ENCODE results near the gene GALNT9.

GALNT9 gene

GRCh38 chr12:132320767-132321211, 8.6 kb downstream of the GALNT9 start:
- in situ Hi-C loops (cut with HindIII; ENCODE audit: low sequenced_read_pairs): loop anchor here (5.0 kb wide), 1 partner anchor 58 kb away; no protein-coding TSS in a partner anchor
- DNase-seq (ENCODE audit: low read depth): no peak
- no peak overlapping the region for H3K4me3 ChIP-seq (ENCODE audit: low read depth, low read length)
- TF ChIP-seq CTCF (IDR thresholded peaks at IDR 0.05; ENCODE audit: low read depth, low read length, missing control alignments): no peak

GRCh38 chr12:132319991-132320570, 9.3 kb downstream of the GALNT9 start:
- no peak for TF ChIP-seq CTCF (IDR thresholded peaks at IDR 0.05; ENCODE audit: low read depth, low read length, missing control alignments)
- in situ Hi-C loops (cut with HindIII; ENCODE audit: low sequenced_read_pairs): loop anchor here (5.0 kb wide), 1 partner anchor 58 kb away; no protein-coding TSS in a partner anchor
- H3K4me3 ChIP-seq (ENCODE audit: low read depth, low read length): no peak overlapping the region
- no peak for DNase-seq (ENCODE audit: low read depth)

- no peak for DNase-seq (ENCODE audit: low read depth)
- in situ Hi-C loops (cut with HindIII; ENCODE audit: low sequenced_read_pairs): no loop called here
- H3K4me3 ChIP-seq (ENCODE audit: low read depth, low read length): no peak overlapping the region
- TF ChIP-seq CTCF (IDR thresholded peaks at IDR 0.05; ENCODE audit: low read depth, low read length, missing control alignments): no peak
Observed at GRCh38 chr12:132319359-132319950, 9.9 kb downstream of the GALNT9 start.

GRCh38 chr12:132318618-132319033, 10.8 kb downstream of the GALNT9 start:
- no peak for TF ChIP-seq CTCF (IDR thresholded peaks at IDR 0.05; ENCODE audit: low read depth, low read length, missing control alignments)

GRCh38 chr12:132318135-132318534, 11.3 kb downstream of the GALNT9 start:
- in situ Hi-C loops (cut with HindIII; ENCODE audit: low sequenced_read_pairs): no loop called here
- no peak for DNase-seq (ENCODE audit: low read depth)
- no peak for TF ChIP-seq CTCF (IDR thresholded peaks at IDR 0.05; ENCODE audit: low read depth, low read length, missing control alignments)
- H3K4me3 ChIP-seq (ENCODE audit: low read depth, low read length): no peak overlapping the region

More at GRCh38 chr12:132318618-132319033, 10.8 kb downstream of the GALNT9 start:
- no peak for DNase-seq (ENCODE audit: low read depth)
- in situ Hi-C loops (cut with HindIII; ENCODE audit: low sequenced_read_pairs): no loop called here
- no peak overlapping the region for H3K4me3 ChIP-seq (ENCODE audit: low read depth, low read length)

- no peak for TF ChIP-seq CTCF (IDR thresholded peaks at IDR 0.05; ENCODE audit: low read depth, low read length, missing control alignments)
- in situ Hi-C loops (cut with HindIII; ENCODE audit: low sequenced_read_pairs): no loop called here
- no peak overlapping the region for H3K4me3 ChIP-seq (ENCODE audit: low read depth, low read length)
- DNase-seq (ENCODE audit: low read depth): no peak
Observed at GRCh38 chr12:132317233-132317938, 12.0 kb downstream of the GALNT9 start.
